Measurements from ENCODE around the gene FAM3A. TPM values are rescaled to one million over a fixed set of nuclear protein-coding genes. Genes with fewer than 3 reads are reported as not detected.

Gene FAM3A
- total RNA-seq, 1 donor from 2014 or later = 36.5 TPM

DNA sequence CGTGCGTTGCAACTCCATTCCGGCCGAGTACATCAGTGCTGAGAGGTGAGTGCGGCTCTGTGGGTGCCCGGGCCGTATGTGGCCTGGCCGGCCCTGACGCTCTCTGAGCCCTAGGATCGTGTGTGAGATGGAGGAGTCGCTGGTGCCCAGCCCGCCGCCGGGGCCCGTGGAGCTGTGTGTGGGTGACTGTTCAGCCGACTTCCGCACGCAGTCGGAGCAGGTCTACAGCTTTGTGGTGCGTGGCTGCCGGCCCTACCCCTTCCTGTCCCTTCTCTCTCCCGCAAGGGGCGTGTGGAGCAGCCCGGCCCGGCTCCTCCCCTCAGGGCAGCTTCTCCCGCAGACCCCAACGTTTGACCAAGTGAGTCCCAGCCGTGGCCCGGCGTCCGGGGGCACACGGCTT lies 50.0 kb downstream of the FAM3A start:
- H3K36me3 Mint-ChIP-seq (ENCODE audit: low read depth) = peaks cover 21% of the 10 kb centered on the region
- TF ChIP-seq, protein P1, sequence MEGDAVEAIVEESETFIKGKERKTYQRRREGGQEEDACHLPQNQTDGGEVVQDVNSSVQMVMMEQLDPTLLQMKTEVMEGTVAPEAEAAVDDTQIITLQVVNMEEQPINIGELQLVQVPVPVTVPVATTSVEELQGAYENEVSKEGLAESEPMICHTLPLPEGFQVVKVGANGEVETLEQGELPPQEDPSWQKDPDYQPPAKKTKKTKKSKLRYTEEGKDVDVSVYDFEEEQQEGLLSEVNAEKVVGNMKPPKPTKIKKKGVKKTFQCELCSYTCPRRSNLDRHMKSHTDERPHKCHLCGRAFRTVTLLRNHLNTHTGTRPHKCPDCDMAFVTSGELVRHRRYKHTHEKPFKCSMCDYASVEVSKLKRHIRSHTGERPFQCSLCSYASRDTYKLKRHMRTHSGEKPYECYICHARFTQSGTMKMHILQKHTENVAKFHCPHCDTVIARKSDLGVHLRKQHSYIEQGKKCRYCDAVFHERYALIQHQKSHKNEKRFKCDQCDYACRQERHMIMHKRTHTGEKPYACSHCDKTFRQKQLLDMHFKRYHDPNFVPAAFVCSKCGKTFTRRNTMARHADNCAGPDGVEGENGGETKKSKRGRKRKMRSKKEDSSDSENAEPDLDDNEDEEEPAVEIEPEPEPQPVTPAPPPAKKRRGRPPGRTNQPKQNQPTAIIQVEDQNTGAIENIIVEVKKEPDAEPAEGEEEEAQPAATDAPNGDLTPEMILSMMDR (IDR thresholded peaks at IDR 0.05) = no peak
- H3K4me1 Mint-ChIP-seq (ENCODE audit: low read depth) = peaks cover 10% of the 10 kb centered on the region
- no peak overlapping the region for H3K27ac Mint-ChIP-seq (ENCODE audit: unreplicated experiment)
- no peak overlapping the region for H3K4me3 Mint-ChIP-seq (ENCODE audit: unreplicated experiment)
- DNase-seq (ENCODE audit: low spot score) = no peak
- no peaks in the 10 kb centered on the region for H3K9me3 Mint-ChIP-seq (ENCODE audit: low read depth)
- no peaks in the 10 kb centered on the region for H3K27me3 Mint-ChIP-seq (ENCODE audit: low read depth)

DNA sequence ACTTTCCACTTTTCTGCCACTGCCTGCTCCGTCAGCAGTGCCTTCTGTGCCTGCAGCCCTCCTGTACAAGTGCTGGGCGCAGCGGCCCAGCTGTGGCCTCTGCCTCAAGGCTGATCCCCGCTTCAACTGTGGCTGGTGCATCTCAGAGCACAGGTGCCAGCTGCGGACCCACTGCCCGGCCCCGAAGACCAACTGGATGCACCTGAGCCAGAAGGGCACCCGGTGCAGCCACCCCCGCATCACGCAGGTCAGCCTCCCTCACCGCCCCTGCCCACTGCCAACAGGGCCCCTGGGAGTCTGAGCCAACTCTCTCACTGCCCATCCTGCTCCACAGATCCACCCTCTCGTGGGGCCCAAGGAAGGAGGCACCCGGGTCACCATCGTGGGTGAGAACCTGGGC lies 50.4 kb downstream of the FAM3A start:
- no peak for DNase-seq (ENCODE audit: low spot score)
- peaks cover 19% of the 10 kb centered on the region for H3K36me3 Mint-ChIP-seq (ENCODE audit: low read depth)
- H3K27ac Mint-ChIP-seq (ENCODE audit: unreplicated experiment) = no peak overlapping the region
- TF ChIP-seq, protein P1 (IDR thresholded peaks at IDR 0.05) = no peak
- H3K9me3 Mint-ChIP-seq (ENCODE audit: low read depth) = no peaks in the 10 kb centered on the region
- no peaks in the 10 kb centered on the region for H3K27me3 Mint-ChIP-seq (ENCODE audit: low read depth)
- H3K4me1 Mint-ChIP-seq (ENCODE audit: low read depth) = peaks cover 14% of the 10 kb centered on the region
- no peak overlapping the region for H3K4me3 Mint-ChIP-seq (ENCODE audit: unreplicated experiment)

DNA sequence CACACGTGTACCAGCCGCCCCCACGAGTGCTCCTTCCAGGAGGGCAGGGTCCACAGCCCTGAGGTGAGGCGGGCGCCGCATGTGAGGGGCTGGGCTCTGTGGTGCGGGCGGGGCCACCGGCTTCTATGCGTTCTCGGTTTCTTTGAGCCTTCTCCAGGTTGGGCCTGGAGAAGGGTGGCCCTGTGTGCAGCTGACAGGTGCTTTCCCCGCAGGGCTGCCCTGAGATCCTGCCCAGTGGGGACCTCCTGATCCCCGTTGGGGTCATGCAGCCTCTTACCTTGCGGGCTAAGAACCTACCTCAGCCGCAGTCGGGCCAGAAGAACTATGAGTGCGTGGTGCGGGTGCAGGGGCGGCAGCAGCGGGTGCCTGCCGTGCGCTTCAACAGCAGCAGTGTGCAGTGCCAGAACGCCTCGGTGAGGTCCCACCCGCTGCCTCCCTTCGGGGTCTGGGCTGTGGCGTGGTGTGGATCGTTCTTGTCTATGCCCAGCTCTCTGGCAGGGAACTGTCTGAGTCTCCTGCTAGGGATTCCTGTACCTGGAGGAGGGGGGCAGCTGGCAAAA lies 51.1 kb downstream of the FAM3A start:
- Mint-ChIP-seq H3K27ac (ENCODE audit: unreplicated experiment) (no peak overlapping the region), H3K4me1 (ENCODE audit: low read depth) (peaks cover 19% of the 10 kb centered on the region), H3K9me3 (ENCODE audit: low read depth) (no peaks in the 10 kb centered on the region), H3K27me3 (ENCODE audit: low read depth) (no peaks in the 10 kb centered on the region), H3K4me3 (ENCODE audit: unreplicated experiment) (no peak overlapping the region), H3K36me3 (ENCODE audit: low read depth) (peaks cover 17% of the 10 kb centered on the region)
- TF ChIP-seq, protein P1 (IDR thresholded peaks at IDR 0.05) = no peak
- no peak for DNase-seq (ENCODE audit: low spot score)

DNA sequence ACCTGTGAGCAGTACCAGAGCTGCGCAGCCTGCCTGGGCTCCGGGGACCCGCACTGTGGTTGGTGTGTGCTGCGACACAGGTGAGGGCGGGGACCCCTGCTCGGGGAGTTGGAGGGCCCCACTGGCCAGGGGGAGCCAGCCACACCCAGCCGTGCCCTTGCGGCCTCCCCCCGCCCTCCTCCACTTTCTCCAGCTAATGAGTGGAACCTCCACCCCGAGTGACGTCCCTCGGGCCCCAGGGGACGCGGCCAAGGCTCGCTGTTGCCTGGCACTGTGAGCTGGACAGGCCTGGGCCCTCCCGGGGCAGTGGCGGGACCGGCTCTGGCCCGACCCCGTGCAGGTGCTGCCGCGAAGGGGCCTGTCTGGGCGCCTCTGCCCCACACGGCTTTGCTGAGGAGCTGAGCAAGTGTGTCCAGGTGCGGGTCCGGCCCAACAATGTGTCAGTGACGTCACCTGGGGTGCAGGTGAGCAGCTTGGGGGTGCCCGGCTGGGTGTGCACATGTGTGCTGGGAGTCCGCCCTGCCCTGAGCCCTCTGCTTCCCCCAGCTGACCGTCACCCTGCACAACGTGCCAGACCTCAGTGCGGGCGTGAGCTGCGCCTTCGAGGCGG lies 52.3 kb downstream of the FAM3A start:
- TF ChIP-seq, protein P1 (IDR thresholded peaks at IDR 0.05) = no peak
- no peak overlapping the region for H3K27ac Mint-ChIP-seq (ENCODE audit: unreplicated experiment)
- no peaks in the 10 kb centered on the region for H3K9me3 Mint-ChIP-seq (ENCODE audit: low read depth)

DNA sequence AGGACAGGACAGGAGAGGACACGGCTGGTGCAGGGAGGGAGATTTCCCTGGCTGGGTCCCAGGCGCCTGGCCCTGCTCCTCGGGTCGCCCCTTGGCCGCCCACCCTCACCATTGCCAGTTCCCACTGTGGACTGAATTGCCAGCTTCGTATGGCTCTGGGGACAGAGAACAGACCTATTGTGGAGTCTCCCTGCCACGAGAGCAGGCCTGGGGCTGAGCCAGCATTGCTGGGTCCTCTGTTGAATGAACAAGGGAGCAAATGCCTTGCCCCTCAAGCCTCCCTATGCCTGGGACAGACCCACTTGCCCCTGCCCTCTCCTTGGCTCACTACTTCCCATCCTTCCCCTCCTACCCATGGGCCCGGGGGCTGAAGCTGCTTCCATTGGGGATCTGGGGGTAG lies 53.6 kb downstream of the FAM3A start:
- TF ChIP-seq, protein P1 (IDR thresholded peaks at IDR 0.05) = no peak
- peaks cover 20% of the 10 kb centered on the region for H3K4me1 Mint-ChIP-seq (ENCODE audit: low read depth)
- no peaks in the 10 kb centered on the region for H3K27me3 Mint-ChIP-seq (ENCODE audit: low read depth)
- H3K36me3 Mint-ChIP-seq (ENCODE audit: low read depth) = peaks cover 13% of the 10 kb centered on the region
- DNase-seq (ENCODE audit: low spot score) = no peak
- no peak overlapping the region for H3K4me3 Mint-ChIP-seq (ENCODE audit: unreplicated experiment)
- peaks cover 1% of the 10 kb centered on the region for H3K9me3 Mint-ChIP-seq (ENCODE audit: low read depth)
- no peak overlapping the region for H3K27ac Mint-ChIP-seq (ENCODE audit: unreplicated experiment)

More for the DNA sequence above, 52.3 kb downstream of the FAM3A start:
- Mint-ChIP-seq H3K4me3 (ENCODE audit: unreplicated experiment) (no peak overlapping the region), H3K36me3 (ENCODE audit: low read depth) (peaks cover 11% of the 10 kb centered on the region), H3K27me3 (ENCODE audit: low read depth) (no peaks in the 10 kb centered on the region), H3K4me1 (ENCODE audit: low read depth) (peaks cover 19% of the 10 kb centered on the region)
- DNase-seq (ENCODE audit: low spot score) = no peak
